H1 (cell line): ENCODE results near the gene PPARD. TPM values are rescaled to one million over a fixed set of nuclear protein-coding genes. Genes with fewer than 3 reads are reported as not detected.

Experiments used
- CHD7 ChIP-seq: fragments of 300-600 bp; sonication (generic); IDR thresholded peaks from 2 replicates; pipeline ENCODE4 v1.7.1; 2012; ENCODE audit warnings: low read length, moderate library complexity, mild to moderate bottlenecking, inconsistent platforms; ENCODE audit not compliant: insufficient replicate concordance
- CTBP2 ChIP-seq: IDR thresholded peaks from 2 replicates; pipeline ENCODE4 v1.7.0; 2011; ENCODE audit warnings: borderline replicate concordance, mild to moderate bottlenecking, moderate library complexity, mixed read lengths, low read length; ENCODE audit not compliant: insufficient read depth, insufficient read length
- CTCF ChIP-seq, 3 experiments: IDR thresholded peaks; 1 replicate in 2 of 3; 2 replicates in 1 of 3; pipeline versions ENCODE4 v1.5.1 to v1.6.1; 2011; ENCODE audit warnings: low read length in 3 of 3, mild to moderate bottlenecking in 3 of 3, inconsistent platforms in 2 of 3, low read depth in 1 of 3, moderate library complexity in 1 of 3; ENCODE audit not compliant: insufficient read depth in 1 of 3; ENCODE audit errors: control extremely low read depth in 1 of 3
- FOSL1 ChIP-seq: IDR thresholded peaks from 2 replicates; pipeline ENCODE4 v1.6.1; 2011; ENCODE audit warnings: mild to moderate bottlenecking, low read depth, low read length, moderate library complexity; ENCODE audit not compliant: insufficient read depth
- KDM4A ChIP-seq: IDR thresholded peaks from one replicate; pipeline ENCODE4 v1.7.1; 2012; ENCODE audit warnings: low read depth, mild to moderate bottlenecking, moderate library complexity, low read length, inconsistent platforms; ENCODE audit not compliant: severe bottlenecking
- MAX ChIP-seq: IDR thresholded peaks from 2 replicates; pipeline ENCODE4 v1.6.1; 2012; ENCODE audit warnings: inconsistent platforms
- NRF1 ChIP-seq: IDR thresholded peaks from 2 replicates; pipeline ENCODE4 v1.6.1; 2011; ENCODE audit warnings: mild to moderate bottlenecking, low read depth, low read length, improper control_type of control experiment
- SP2 ChIP-seq: IDR thresholded peaks from 2 replicates; pipeline ENCODE4 v1.6.1; 2012; ENCODE audit warnings: mild to moderate bottlenecking, low read length, inconsistent platforms
- YY1 ChIP-seq: IDR thresholded peaks from 2 replicates; pipeline ENCODE4 v1.6.1; 2011; ENCODE audit warnings: low read depth, mild to moderate bottlenecking, low read length
- polyA plus RNA-seq, 7 experiments: library from polyadenylated mRNA; depleted of rRNA in 3 of 7; stranded (reverse) in 5 of 7; unstranded in 2 of 7; fragments of >200 nt in 5 of 7; fragments of 200-250 nt in 2 of 7; gene quantifications; 1 replicate in 5 of 7; 2 replicates in 1 of 7; 4 replicates in 1 of 7; pipeline versions ENCODE4 v1.2.1 to v1.2.3, GENCODE V29; 2011 to 2013; ENCODE audit warnings: missing spikeins in 2 of 7, mixed read lengths in 2 of 7
- total RNA-seq: library from RNA; stranded (reverse); fragmentation: NEBNext Ultra II Directional; extraction: Animal tissue kit (Norgen Biotek cat#: 25700); gene quantifications from 2 replicates; pipeline ENCODE4 v1.2.1, GENCODE V29; 2021

Gene PPARD
- total and polyA plus RNA-seq, 2 of the 8 experiments (the other 6 are each of a cell fraction or from before 2014, with no cell fraction given): 14.6 to 14.9 TPM

GRCh38 chr6:35321091-35321490, 21.3 kb upstream of the PPARD start (continued):
- TF ChIP-seq CHD7 (no peak), FOSL1 (no peak), MAX (no peak), CTBP2 (no peak), SP2 (no peak), NRF1 (no peak), KDM4A (no peak), CTCF (IDR thresholded peaks at IDR 0.05; ENCODE audit: control extremely low read depth in 1 of 3, insufficient read depth in 1 of 3, low read depth in 1 of 3, low read length in 3 of 3) (no peak), YY1 (no peak)
